ENCODE measurements around the gene VAV3. TPM values are rescaled to one million over a fixed set of nuclear protein-coding genes. Genes with fewer than 3 reads are reported as not detected.

VAV3 gene
- total RNA-seq, 1 experiment from 2014 or later = 10.0 TPM

DNA sequence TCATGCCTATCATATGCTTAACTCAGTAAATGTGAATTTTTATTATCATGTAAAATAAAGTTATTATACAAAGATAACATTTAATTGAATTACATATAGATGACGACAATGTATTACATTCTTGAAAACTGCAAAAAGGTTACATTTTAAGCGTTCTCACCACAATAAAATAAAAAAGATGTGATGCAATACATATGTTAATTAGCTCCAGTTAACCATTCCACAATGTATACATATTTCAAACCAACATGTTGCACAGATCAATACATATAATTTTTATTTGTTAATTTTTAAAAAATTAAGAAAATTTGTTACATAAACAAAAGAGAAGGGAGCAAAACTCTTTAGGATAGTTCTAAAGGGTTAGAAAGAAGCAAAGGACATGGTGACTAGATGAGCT, 183.7 kb downstream of the VAV3 start (continued):
- TF ChIP-seq, protein P1, sequence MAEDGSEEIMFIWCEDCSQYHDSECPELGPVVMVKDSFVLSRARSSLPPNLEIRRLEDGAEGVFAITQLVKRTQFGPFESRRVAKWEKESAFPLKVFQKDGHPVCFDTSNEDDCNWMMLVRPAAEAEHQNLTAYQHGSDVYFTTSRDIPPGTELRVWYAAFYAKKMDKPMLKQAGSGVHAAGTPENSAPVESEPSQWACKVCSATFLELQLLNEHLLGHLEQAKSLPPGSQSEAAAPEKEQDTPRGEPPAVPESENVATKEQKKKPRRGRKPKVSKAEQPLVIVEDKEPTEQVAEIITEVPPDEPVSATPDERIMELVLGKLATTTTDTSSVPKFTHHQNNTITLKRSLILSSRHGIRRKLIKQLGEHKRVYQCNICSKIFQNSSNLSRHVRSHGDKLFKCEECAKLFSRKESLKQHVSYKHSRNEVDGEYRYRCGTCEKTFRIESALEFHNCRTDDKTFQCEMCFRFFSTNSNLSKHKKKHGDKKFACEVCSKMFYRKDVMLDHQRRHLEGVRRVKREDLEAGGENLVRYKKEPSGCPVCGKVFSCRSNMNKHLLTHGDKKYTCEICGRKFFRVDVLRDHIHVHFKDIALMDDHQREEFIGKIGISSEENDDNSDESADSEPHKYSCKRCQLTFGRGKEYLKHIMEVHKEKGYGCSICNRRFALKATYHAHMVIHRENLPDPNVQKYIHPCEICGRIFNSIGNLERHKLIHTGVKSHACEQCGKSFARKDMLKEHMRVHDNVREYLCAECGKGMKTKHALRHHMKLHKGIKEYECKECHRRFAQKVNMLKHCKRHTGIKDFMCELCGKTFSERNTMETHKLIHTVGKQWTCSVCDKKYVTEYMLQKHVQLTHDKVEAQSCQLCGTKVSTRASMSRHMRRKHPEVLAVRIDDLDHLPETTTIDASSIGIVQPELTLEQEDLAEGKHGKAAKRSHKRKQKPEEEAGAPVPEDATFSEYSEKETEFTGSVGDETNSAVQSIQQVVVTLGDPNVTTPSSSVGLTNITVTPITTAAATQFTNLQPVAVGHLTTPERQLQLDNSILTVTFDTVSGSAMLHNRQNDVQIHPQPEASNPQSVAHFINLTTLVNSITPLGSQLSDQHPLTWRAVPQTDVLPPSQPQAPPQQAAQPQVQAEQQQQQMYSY (CRISPR knock-in tag; IDR thresholded peaks at IDR 0.05) = no peak
- TF ChIP-seq, protein P2, sequence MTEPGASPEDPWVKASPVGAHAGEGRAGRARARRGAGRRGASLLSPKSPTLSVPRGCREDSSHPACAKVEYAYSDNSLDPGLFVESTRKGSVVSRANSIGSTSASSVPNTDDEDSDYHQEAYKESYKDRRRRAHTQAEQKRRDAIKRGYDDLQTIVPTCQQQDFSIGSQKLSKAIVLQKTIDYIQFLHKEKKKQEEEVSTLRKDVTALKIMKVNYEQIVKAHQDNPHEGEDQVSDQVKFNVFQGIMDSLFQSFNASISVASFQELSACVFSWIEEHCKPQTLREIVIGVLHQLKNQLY (CRISPR knock-in tag; IDR thresholded peaks at IDR 0.05) = no peak
- TF ChIP-seq FOXK1 (CRISPR knock-in tag; IDR thresholded peaks at IDR 0.05) (no peak), HMGA2 (CRISPR knock-in tag; IDR thresholded peaks at IDR 0.05) (no peak), FOXJ3 (CRISPR knock-in tag; IDR thresholded peaks at IDR 0.05; ENCODE audit: borderline replicate concordance) (no peak), ZNF396 (CRISPR knock-in tag; IDR thresholded peaks at IDR 0.05; ENCODE audit: borderline replicate concordance) (no peak), ZNF317 (CRISPR knock-in tag; IDR thresholded peaks at IDR 0.05; ENCODE audit: borderline replicate concordance, low read depth) (no peak)
- TF ChIP-seq, protein P3, sequence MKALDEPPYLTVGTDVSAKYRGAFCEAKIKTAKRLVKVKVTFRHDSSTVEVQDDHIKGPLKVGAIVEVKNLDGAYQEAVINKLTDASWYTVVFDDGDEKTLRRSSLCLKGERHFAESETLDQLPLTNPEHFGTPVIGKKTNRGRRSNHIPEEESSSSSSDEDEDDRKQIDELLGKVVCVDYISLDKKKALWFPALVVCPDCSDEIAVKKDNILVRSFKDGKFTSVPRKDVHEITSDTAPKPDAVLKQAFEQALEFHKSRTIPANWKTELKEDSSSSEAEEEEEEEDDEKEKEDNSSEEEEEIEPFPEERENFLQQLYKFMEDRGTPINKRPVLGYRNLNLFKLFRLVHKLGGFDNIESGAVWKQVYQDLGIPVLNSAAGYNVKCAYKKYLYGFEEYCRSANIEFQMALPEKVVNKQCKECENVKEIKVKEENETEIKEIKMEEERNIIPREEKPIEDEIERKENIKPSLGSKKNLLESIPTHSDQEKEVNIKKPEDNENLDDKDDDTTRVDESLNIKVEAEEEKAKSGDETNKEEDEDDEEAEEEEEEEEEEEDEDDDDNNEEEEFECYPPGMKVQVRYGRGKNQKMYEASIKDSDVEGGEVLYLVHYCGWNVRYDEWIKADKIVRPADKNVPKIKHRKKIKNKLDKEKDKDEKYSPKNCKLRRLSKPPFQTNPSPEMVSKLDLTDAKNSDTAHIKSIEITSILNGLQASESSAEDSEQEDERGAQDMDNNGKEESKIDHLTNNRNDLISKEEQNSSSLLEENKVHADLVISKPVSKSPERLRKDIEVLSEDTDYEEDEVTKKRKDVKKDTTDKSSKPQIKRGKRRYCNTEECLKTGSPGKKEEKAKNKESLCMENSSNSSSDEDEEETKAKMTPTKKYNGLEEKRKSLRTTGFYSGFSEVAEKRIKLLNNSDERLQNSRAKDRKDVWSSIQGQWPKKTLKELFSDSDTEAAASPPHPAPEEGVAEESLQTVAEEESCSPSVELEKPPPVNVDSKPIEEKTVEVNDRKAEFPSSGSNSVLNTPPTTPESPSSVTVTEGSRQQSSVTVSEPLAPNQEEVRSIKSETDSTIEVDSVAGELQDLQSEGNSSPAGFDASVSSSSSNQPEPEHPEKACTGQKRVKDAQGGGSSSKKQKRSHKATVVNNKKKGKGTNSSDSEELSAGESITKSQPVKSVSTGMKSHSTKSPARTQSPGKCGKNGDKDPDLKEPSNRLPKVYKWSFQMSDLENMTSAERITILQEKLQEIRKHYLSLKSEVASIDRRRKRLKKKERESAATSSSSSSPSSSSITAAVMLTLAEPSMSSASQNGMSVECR (CRISPR knock-in tag; IDR thresholded peaks at IDR 0.05; ENCODE audit: borderline replicate concordance) = no peak

DNA sequence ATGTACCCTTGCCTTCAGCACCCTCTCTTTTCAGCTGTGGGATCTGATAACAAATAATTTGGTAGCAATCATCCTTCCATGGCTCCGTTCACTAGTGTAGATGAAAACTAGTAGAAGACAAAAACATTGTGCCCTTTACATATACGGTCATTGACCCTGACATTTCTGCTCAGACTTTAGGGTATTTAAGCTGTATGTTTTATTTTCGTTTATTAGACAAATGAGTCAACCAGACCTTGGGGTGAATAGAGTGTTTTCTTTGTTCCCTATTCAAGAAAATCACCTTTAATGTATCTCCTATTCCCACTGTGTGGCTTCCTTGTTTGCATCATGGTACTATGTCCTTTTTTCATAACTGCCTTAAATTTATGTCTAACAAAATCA, 187.3 kb downstream of the VAV3 start:
- Mint-ChIP-seq H3K9me3 (no peaks in the 10 kb centered on the region), H3K4me3 (no peak overlapping the region)
- CTCF ChIA-PET = interaction anchor here (1.4 to 13.2 kb wide), 2 partner anchors 188 to 347 kb away, joined by 3 to 185 read pairs; partner anchors contain the start of gene VAV3
- no peak for TF ChIP-seq PRRX2 (CRISPR knock-in tag; IDR thresholded peaks at IDR 0.05)
- TF ChIP-seq, protein P4, sequence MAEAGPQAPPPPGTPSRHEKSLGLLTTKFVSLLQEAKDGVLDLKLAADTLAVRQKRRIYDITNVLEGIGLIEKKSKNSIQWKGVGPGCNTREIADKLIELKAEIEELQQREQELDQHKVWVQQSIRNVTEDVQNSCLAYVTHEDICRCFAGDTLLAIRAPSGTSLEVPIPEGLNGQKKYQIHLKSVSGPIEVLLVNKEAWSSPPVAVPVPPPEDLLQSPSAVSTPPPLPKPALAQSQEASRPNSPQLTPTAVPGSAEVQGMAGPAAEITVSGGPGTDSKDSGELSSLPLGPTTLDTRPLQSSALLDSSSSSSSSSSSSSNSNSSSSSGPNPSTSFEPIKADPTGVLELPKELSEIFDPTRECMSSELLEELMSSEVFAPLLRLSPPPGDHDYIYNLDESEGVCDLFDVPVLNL (CRISPR knock-in tag; IDR thresholded peaks at IDR 0.05; ENCODE audit: borderline replicate concordance, low read depth) = no peak
- no peak for TF ChIP-seq ZBTB21 (CRISPR knock-in tag; IDR thresholded peaks at IDR 0.05; ENCODE audit: borderline replicate concordance)
- TF ChIP-seq, protein P5, sequence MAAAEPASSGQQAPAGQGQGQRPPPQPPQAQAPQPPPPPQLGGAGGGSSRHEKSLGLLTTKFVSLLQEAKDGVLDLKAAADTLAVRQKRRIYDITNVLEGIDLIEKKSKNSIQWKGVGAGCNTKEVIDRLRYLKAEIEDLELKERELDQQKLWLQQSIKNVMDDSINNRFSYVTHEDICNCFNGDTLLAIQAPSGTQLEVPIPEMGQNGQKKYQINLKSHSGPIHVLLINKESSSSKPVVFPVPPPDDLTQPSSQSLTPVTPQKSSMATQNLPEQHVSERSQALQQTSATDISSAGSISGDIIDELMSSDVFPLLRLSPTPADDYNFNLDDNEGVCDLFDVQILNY (CRISPR knock-in tag; IDR thresholded peaks at IDR 0.05) = no peak
- TF ChIP-seq, protein P6, sequence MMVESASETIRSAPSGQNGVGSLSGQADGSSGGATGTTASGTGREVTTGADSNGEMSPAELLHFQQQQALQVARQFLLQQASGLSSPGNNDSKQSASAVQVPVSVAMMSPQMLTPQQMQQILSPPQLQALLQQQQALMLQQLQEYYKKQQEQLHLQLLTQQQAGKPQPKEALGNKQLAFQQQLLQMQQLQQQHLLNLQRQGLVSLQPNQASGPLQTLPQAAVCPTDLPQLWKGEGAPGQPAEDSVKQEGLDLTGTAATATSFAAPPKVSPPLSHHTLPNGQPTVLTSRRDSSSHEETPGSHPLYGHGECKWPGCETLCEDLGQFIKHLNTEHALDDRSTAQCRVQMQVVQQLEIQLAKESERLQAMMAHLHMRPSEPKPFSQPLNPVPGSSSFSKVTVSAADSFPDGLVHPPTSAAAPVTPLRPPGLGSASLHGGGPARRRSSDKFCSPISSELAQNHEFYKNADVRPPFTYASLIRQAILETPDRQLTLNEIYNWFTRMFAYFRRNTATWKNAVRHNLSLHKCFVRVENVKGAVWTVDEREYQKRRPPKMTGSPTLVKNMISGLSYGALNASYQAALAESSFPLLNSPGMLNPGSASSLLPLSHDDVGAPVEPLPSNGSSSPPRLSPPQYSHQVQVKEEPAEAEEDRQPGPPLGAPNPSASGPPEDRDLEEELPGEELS (CRISPR knock-in tag; IDR thresholded peaks at IDR 0.05) = no peak
- TF ChIP-seq, protein P7, sequence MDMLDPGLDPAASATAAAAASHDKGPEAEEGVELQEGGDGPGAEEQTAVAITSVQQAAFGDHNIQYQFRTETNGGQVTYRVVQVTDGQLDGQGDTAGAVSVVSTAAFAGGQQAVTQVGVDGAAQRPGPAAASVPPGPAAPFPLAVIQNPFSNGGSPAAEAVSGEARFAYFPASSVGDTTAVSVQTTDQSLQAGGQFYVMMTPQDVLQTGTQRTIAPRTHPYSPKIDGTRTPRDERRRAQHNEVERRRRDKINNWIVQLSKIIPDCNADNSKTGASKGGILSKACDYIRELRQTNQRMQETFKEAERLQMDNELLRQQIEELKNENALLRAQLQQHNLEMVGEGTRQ (CRISPR knock-in tag; IDR thresholded peaks at IDR 0.05) = no peak
- TF ChIP-seq, protein P8, sequence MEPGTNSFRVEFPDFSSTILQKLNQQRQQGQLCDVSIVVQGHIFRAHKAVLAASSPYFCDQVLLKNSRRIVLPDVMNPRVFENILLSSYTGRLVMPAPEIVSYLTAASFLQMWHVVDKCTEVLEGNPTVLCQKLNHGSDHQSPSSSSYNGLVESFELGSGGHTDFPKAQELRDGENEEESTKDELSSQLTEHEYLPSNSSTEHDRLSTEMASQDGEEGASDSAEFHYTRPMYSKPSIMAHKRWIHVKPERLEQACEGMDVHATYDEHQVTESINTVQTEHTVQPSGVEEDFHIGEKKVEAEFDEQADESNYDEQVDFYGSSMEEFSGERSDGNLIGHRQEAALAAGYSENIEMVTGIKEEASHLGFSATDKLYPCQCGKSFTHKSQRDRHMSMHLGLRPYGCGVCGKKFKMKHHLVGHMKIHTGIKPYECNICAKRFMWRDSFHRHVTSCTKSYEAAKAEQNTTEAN (CRISPR knock-in tag; IDR thresholded peaks at IDR 0.05) = no peak
- TF ChIP-seq TP53 (CRISPR knock-in tag; IDR thresholded peaks at IDR 0.05) = no peak
- TF ChIP-seq OVOL2 (CRISPR knock-in tag; IDR thresholded peaks at IDR 0.05; ENCODE audit: borderline replicate concordance) = no peak
- TF ChIP-seq KAT7 (CRISPR knock-in tag; IDR thresholded peaks at IDR 0.05; ENCODE audit: borderline replicate concordance) = no peak
- TF ChIP-seq TCF7 (CRISPR knock-in tag; IDR thresholded peaks at IDR 0.05; ENCODE audit: low read depth) = no peak
- no peak for TF ChIP-seq FOXJ3 (CRISPR knock-in tag; IDR thresholded peaks at IDR 0.05; ENCODE audit: borderline replicate concordance)
- TF ChIP-seq NR2C2 (CRISPR knock-in tag; IDR thresholded peaks at IDR 0.05) = no peak
- TF ChIP-seq ZNF317 (CRISPR knock-in tag; IDR thresholded peaks at IDR 0.05; ENCODE audit: borderline replicate concordance, low read depth) = no peak

More for the DNA sequence above, 187.3 kb downstream of the VAV3 start:
- Mint-ChIP-seq H3K27ac (no peak overlapping the region), H3K36me3 (no peaks in the 10 kb centered on the region), H3K27me3 (ENCODE audit: low read depth) (no peaks in the 10 kb centered on the region), H3K4me1 (0 out of 2 replicates have a peak, but pooled peaks cover 5% of the 10 kb centered on the region)
- POLR2A ChIA-PET = no interaction called here
- ATAC-seq (no peak), DNase-seq (ENCODE audit: low spot score) (no peak)

Data from WTC11 (cell line).